ENCODE data around the gene PTPRM.

Gene PTPRM

DNA sequence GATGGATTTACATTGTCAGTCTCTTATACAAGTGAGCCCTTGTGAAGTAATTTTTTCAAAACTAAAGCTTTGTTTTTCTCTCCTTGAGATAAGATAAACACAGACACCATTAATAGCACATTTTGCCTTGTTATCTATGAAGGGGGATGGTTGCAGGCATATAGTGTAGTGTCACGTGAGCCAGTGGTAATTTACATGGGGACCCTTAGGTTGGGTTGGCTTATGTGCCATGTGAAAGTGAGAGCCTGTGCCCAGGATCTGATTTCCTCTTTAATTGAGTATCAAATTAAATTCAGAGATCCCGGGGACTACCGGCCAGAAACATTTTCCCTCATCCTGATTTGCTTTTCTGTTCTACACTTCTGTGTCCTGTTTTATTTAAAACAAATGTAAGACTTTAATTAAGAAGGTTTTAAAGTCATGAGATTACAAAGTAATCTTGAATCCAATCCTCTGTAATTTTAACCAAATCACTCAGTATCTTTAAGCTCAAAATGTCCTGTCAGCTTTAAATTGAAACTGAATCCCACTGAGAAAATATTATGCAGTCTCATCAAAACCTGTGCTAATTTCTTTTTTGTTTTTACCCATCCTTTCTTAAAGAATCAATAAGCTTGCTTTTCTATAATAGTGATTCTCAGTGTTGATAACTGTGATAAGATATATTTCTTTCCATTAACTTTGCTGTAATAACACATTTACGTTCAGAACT lies 63.8 kb downstream of the PTPRM start:
- no peak for DNase-seq

- no peak for DNase-seq
Observed at GRCh38 chr18:7632152-7633098, 65.3 kb downstream of the PTPRM start.

DNA sequence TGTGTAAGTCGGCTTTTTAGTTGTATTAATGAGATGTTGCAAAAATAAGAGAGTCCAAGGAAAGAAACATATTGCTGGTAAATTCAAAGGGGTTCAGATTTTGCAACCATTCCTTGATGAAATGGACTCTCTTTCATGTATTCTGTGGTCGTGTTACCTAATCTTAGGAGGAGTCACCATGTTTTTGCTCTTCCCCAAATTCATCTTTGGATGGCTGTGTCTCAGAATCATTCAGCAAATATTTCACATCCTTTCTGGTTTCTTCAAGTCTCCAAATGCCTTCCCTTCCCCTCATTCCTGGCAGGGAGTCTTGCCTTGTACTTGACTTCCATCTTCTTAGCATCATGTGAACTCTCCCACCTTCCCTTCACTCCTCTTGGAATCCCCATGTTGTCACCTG lies 66.1 kb downstream of the PTPRM start:
- no peak for DNase-seq

- no peak for DNase-seq
Observed at GRCh38 chr18:7635948-7636347, 68.8 kb downstream of the PTPRM start.

DNA sequence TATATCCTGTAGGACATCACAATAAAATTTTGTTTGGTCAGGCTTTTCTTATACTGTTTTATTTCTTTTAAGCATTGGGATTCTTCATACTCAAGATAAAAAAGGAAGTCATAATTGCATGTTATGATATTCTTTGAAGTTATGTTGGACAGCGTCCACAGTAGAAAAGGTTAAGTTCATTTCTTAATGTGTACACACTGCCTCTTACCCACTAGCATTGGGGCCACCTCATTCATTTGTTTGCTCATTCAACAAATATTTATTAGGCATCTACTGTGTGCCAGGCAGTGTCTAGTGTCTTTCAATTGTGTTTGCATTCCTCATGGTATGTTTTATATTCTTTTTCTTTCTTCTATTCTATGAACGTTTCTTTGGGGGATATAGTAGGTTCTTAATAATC lies 70.2 kb downstream of the PTPRM start:
- no peak for DNase-seq

- no peak for DNase-seq
Observed at GRCh38 chr18:7638321-7638720, 71.2 kb downstream of the PTPRM start.

DNA sequence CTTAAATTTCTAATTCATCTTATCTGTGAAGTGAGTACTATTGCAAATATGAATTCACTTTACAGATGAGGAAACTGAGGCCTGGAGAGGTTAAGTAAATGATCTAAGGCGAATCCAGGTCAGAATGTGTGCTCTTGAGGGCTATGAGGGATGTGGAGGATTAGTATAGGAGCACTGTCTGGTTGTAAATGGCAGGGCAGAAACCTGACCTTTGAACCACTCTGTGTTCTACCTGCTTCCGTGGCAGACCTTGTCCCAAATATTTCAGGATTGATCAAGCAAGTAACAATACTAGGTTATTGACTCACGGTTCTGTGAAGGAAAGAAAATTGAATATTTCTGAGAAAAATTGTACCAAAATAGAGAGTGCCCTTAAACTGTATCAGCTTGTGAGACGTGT lies 74.7 kb downstream of the PTPRM start:
- no peak for DNase-seq

- DNase-seq, result no peak
Observed at GRCh38 chr18:7642331-7642890, 75.3 kb downstream of the PTPRM start.

DNA sequence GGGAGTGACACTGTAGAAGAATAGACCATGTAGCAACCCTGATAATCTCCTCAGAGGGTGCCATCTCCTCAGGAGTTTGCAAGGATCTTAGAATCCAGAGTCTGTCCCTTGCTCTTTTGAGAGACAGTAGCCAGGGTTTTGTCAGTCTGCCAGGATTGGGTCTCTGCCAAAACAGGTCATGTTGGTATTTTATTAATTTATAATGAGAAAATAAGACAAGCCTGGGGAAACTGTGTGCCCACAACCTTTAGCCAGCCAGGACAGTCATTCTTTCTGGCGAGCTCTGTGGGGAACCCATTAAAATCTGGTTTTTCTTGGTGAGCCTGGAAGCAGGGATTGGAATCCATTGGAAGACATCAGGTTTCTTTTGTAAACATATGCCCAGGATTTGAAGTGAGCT lies 78.6 kb downstream of the PTPRM start:
- DNase-seq, result no peak

GRCh38 chr18:7646174-7646886 lies 79.2 kb downstream of the PTPRM start:
- DNase-seq, result no peak

GRCh38 chr18:7647500-7647899 lies 80.4 kb downstream of the PTPRM start:
- no peak for DNase-seq

DNA sequence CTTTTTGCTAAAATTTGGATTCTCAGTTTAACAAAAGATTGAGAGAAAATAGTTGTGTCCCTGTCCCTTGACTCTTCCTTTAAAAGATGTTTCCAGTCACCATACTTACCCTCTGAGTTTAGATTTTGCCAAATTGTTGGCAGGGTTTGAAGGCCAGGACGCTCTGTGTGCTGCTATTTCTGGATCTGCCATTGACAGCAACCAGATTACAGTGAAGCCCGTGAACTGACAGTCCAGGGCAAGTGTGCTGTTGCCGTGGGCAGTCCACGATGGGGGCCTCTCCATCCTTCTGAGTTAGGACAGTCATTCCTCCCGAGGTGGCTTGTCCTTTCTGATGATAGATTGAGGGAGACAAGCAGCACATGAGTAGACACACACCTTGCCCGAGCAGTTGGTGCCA lies 89.9 kb downstream of the PTPRM start:
- no peak for DNase-seq

DNA sequence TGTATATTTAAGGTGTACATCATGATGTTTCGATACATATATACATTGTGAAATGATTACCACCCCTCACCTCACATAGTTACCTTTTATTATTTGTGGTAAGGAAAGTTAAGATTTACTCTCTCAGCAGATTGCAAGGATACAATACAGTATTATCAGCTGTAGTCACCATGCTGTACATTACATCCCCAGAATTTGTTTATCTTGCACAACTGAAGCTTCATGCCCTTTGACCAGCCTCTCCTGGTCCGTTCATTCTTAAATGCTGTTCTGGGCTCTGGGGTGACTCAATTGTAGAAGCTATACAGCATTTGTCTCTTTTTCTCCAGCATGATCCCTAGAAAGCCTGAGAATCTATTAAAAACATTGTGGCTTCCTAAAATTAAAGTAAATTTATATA lies 90.8 kb downstream of the PTPRM start:
- DNase-seq, result no peak

DNA sequence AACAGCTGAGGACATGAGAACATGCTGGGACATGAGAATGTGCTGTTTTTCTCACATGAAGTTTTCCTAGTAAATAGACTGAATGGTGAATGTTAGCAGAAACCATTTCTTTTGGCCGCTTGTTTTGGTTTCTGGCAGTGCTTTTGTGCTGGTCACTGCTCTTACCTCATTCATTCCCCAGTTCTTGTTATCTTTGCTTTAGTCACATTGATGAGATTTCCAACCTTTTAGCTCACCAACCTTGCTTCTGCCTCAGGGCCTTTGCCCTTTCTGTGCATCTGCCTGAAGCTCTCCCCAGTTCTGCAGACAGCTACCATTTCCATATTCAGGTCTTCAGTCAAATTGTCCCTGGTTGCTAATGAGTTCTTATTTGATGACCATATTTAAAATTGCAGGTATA lies 91.6 kb downstream of the PTPRM start:
- DNase-seq, result no peak

- no peak for DNase-seq
Observed at GRCh38 chr18:7661207-7661606, 94.1 kb downstream of the PTPRM start.

DNA sequence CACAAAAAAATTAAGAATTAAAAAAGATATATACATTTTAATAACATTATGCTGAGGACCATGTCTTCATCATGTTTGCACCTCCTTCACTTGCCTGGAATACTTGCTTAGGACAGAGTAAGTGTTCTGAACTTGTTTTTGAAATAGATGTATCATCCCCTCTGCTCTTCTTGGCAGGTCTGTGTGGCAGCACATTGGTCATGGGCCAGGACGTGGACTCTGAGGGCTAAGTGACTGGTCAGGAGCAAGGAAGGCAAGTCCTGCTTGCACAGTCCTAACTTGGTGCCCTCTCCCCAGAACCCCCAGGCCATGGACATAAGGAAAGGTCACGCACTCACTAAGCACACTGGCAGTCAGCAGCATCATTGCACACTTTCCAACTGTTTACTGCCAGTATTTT lies 95.8 kb downstream of the PTPRM start:
- DNase-seq, result no peak

DNA sequence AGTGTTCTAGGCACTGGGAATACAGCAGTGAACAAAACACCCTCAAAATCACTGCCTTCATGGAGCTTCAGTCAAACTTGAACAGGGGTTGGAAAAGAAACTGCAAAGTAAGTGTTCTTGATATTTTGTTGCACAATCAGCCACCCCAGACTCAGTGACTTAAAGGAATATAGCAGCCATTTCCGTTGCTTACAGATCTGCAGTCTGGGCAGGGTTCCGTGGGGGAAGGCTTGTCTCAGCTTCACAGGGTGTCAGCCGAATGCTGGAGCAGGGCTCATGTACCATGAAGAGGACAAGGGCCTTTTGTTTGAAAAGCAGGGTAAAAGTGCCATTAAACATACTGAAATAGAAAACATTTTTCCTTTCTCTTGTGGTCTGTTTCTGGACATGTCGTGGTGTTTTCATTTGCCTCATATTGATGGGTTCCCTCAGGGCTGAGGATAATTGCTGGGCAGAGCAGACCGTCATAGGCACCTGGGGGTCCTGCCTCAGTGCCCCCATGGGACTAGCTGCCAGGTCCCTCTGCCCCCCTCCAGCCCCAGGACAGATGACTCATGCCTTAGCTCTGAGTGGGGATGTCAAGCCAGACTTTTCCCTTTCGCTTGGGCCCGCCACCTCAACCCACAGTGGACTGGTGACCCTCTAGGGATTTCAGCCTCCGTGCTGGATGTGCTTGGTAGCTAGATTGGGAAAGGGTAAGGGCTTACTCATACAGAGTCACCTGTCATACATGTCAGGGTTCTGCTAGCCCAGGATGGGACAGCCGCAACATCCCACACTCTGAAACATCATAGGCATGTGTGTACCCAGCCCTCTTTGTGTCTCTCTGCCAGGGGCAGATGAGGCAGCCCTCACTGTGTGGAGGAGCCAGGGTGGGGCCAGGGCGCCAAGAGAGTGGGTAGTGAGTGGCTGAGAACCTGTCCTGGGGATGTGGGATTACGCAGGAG lies 96.5 kb downstream of the PTPRM start:
- no peak for DNase-seq

GRCh38 chr18:7666195-7666776 lies 99.2 kb downstream of the PTPRM start:
- DNase-seq, result no peak

GRCh38 chr18:7668392-7668791 lies 101.3 kb downstream of the PTPRM start:
- DNase-seq, result no peak

- no peak for DNase-seq
Observed at GRCh38 chr18:7669361-7669760, 102.2 kb downstream of the PTPRM start.

DNA sequence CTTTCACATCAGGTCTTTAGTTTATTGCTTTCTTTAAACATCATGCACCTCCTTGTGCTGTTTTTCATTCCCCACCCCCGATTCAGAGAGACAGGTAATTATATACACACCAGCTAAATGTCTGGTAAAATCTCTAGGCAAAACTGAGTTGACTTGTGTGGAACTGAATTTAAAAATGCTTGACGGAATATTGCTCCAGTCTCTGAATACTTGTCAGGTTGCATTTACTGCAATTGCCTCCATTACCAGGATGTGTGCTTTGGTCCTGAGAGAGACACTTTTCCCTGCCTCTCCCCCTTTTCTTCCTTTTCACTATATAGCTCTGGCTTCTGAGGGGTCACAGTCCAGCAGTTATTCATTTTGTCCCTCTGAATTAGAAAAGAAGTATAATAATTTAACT lies 104.0 kb downstream of the PTPRM start:
- DNase-seq, result no peak

All from activated T-cell treated with anti-CD3 and anti-CD28 coated beads for 4 hours (primary cell).